Caki2 (cell line): Measurements from ENCODE around the gene SLC23A2. TPM values are rescaled to one million over a fixed set of nuclear protein-coding genes. Genes with fewer than 3 reads are reported as not detected.
"Not testable (repeated sequence)": the region's sequence is repeated elsewhere in the genome, so short reads cannot be mapped to it uniquely, and the experiment has no call there.

Source experiments
- DNase-seq: peaks from one replicate; pipeline ENCODE4 v3.0.0-alpha.2; 2015; ENCODE audit warnings: low read depth
- in situ Hi-C: cut with HindIII; loops from 2 replicates; pipeline ENCODE4 v1.10.0; 2016; ENCODE audit warnings: low sequenced_read_pairs, low pct_unique_long_range_greater_than_20kb, mixed read lengths
- total RNA-seq: library from RNA; depleted of rRNA; stranded (reverse); fragments of >200 nt; shearing (Covaris generic); gene quantifications from 2 replicates; pipeline ENCODE4 v1.2.3, GENCODE V29; 2014; ENCODE audit warnings: low replicate concordance

SLC23A2 gene
- total RNA-seq, 1 experiment from 2014 or later: 14.6 TPM

- DNase-seq: no peak
- in situ Hi-C loops: no loop called here
These were observed 106.3 kb downstream of the SLC23A2 start for GRCh38 chr20:4894981-4895381.

- in situ Hi-C loops: no loop called here
- no peak for DNase-seq
These were observed 106.9 kb downstream of the SLC23A2 start for GRCh38 chr20:4894409-4894808.

GRCh38 chr20:4893709-4894108 lies 107.6 kb downstream of the SLC23A2 start:
- DNase-seq: no peak
- in situ Hi-C loops: no loop called here

- DNase-seq: no peak
- in situ Hi-C loops: no loop called here
These were observed 109.3 kb downstream of the SLC23A2 start for GRCh38 chr20:4891997-4892396.

GRCh38 chr20:4891190-4891763 lies 110.0 kb downstream of the SLC23A2 start:
- in situ Hi-C loops: no loop called here

GRCh38 chr20:4889446-4889845 lies 111.9 kb downstream of the SLC23A2 start:
- in situ Hi-C loops: no loop called here
- no peak for DNase-seq

More at GRCh38 chr20:4891190-4891763, 110.0 kb downstream of the SLC23A2 start:
- DNase-seq: no peak

- in situ Hi-C loops: no loop called here
- no peak for DNase-seq
These were observed 113.7 kb downstream of the SLC23A2 start for GRCh38 chr20:4887586-4887985.

GRCh38 chr20:4886771-4887527 lies 114.4 kb downstream of the SLC23A2 start:
- DNase-seq: no peak
- in situ Hi-C loops: no loop called here

- no peak for DNase-seq
- in situ Hi-C loops: no loop called here
These were observed 115.4 kb downstream of the SLC23A2 start for GRCh38 chr20:4885877-4886276.

- DNase-seq: no peak
- in situ Hi-C loops: no loop called here
These were observed 117.8 kb downstream of the SLC23A2 start for GRCh38 chr20:4883546-4883945.

GRCh38 chr20:4883051-4883450 lies 118.3 kb downstream of the SLC23A2 start:
- in situ Hi-C loops: no loop called here
- no peak for DNase-seq

- DNase-seq: no peak
- in situ Hi-C loops: no loop called here
These were observed 120.1 kb downstream of the SLC23A2 start for GRCh38 chr20:4881006-4881730.

GRCh38 chr20:4880051-4880450 lies 121.3 kb downstream of the SLC23A2 start:
- DNase-seq: no peak
- in situ Hi-C loops: no loop called here

- in situ Hi-C loops, DNase-seq: not testable (repeated sequence)
These were observed 123.2 kb downstream of the SLC23A2 start for GRCh38 chr20:4878099-4878498.

GRCh38 chr20:4876731-4877130 lies 124.6 kb downstream of the SLC23A2 start:
- in situ Hi-C loops: no loop called here

GRCh38 chr20:4876301-4876700 lies 125.0 kb downstream of the SLC23A2 start:
- in situ Hi-C loops: no loop called here
- no peak for DNase-seq

More at GRCh38 chr20:4876731-4877130, 124.6 kb downstream of the SLC23A2 start:
- DNase-seq: peak; percentile 52

- in situ Hi-C loops: no loop called here
These were observed 125.7 kb downstream of the SLC23A2 start for GRCh38 chr20:4875578-4876067.

GRCh38 chr20:4873396-4873795 lies 127.9 kb downstream of the SLC23A2 start:
- no peak for DNase-seq

More at GRCh38 chr20:4875578-4876067, 125.7 kb downstream of the SLC23A2 start:
- DNase-seq: peak; percentile 91

GRCh38 chr20:4871486-4871885 lies 129.8 kb downstream of the SLC23A2 start:
- in situ Hi-C loops: no loop called here
- no peak for DNase-seq

More at GRCh38 chr20:4873396-4873795, 127.9 kb downstream of the SLC23A2 start:
- in situ Hi-C loops: no loop called here
